Activated CD8-positive, alpha-beta T cell treated with anti-CD3 and anti-CD28 coated beads for 36 hours (primary cell): ENCODE data around the gene ACTMAP. TPM values are rescaled to one million over a fixed set of nuclear protein-coding genes. Genes with fewer than 3 reads are reported as not detected.

ENCODE experiments used
- ATAC-seq: fragments of 200-7000 bp; cut with Tn5 transposase; one replicate; pipeline ENCODE4 v1.10.0; 2021; ENCODE audit warnings: mild to moderate bottlenecking, moderate library complexity
- CTCF ChIA-PET: fragments of 350-600 bp; sonication (Branson Sonifier 250); formaldehyde crosslinking; loops from one replicate; lab custom pipeline; 2021; ENCODE audit warnings: antibody characterized with exemption; lab: Charles Lee
- POLR2A ChIA-PET: fragments of 350-600 bp; sonication (Branson Sonifier 250); formaldehyde crosslinking; loops from one replicate; lab custom pipeline; 2021; ENCODE audit warnings: antibody characterized with exemption; lab: Charles Lee
- DNase-seq: peaks from one replicate; pipeline ENCODE4 v3.0.0-alpha.2; 2020
- H3K27ac Mint-ChIP-seq: one replicate; pipeline ENCODE4 v1.8.0; 2021; ENCODE audit warnings: mild to moderate bottlenecking, mixed read lengths
- H3K27me3 Mint-ChIP-seq: one replicate; pipeline ENCODE4 v1.8.0; 2021; ENCODE audit warnings: mixed read lengths
- H3K36me3 Mint-ChIP-seq: one replicate; pipeline ENCODE4 v1.8.0; 2021; ENCODE audit warnings: low read depth, mixed read lengths
- H3K4me1 Mint-ChIP-seq: one replicate; pipeline ENCODE4 v1.8.0; 2021; ENCODE audit warnings: low read depth, mixed read lengths
- H3K4me3 Mint-ChIP-seq: one replicate; pipeline ENCODE4 v1.8.0; 2021; ENCODE audit warnings: mild to moderate bottlenecking, moderate library complexity, mixed read lengths
- H3K9me3 Mint-ChIP-seq: one replicate; pipeline ENCODE4 v1.8.0; 2021; ENCODE audit warnings: mixed read lengths
- intact Hi-C: fragments of 100-400 bp; cut with micrococcal nuclease; formaldehyde crosslinking; loops from one replicate; pipeline ENCODE4 v1.10.0; 2022
- total RNA-seq, 2 experiments: library from RNA; stranded (reverse); gene quantifications; one replicate each; pipeline ENCODE4 v1.2.3, GENCODE V29; 2021
- TF ChIP-seq, protein P1 (sequence below): fragments of 200-600 bp; IDR thresholded peaks from one replicate; pipeline ENCODE4 v1.8.0; 2022; ENCODE audit warnings: antibody characterized with exemption, mild to moderate bottlenecking

ACTMAP gene
- total RNA-seq, 2 experiments from 2014 or later: 12.8 to 14.2 TPM

DNA sequence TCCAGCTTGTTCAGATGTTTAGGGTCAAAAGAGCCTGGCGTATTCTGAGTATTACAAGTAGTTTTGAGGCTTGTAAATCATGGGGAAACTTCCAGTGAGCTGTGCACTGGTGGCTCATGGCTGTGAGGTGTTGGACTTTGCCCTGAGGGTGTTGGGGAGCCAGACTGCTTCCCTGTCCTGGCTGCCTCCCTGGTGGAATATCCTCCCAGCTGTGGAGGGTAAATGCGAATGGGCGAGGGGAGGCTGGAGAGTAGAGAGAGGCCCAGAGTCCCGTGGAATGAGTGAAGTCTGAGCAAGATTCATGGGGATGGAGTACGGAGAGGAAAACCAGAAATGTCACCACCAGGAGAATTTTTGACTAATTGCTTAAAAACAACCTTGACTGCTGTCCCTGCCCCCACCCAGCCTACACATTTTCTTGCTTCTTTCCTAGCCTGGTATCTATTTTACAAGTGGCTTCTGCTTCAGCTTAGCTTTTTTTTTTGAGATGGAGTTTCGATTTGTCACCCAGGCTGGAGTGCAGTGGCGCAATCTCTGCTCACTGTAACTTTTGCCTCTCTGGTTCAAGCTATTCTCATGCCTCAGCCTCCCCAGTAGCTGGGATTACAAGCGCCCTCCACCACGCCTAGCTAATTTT, 4.5 kb upstream of the ACTMAP start:
- peak overlapping the region; percentile 81 for H3K4me3 Mint-ChIP-seq
- no peaks in the 10 kb centered on the region for H3K9me3 Mint-ChIP-seq
- peaks cover 49% of the 10 kb centered on the region for H3K4me1 Mint-ChIP-seq
- no peaks in the 10 kb centered on the region for H3K27me3 Mint-ChIP-seq
- TF ChIP-seq, protein P1, sequence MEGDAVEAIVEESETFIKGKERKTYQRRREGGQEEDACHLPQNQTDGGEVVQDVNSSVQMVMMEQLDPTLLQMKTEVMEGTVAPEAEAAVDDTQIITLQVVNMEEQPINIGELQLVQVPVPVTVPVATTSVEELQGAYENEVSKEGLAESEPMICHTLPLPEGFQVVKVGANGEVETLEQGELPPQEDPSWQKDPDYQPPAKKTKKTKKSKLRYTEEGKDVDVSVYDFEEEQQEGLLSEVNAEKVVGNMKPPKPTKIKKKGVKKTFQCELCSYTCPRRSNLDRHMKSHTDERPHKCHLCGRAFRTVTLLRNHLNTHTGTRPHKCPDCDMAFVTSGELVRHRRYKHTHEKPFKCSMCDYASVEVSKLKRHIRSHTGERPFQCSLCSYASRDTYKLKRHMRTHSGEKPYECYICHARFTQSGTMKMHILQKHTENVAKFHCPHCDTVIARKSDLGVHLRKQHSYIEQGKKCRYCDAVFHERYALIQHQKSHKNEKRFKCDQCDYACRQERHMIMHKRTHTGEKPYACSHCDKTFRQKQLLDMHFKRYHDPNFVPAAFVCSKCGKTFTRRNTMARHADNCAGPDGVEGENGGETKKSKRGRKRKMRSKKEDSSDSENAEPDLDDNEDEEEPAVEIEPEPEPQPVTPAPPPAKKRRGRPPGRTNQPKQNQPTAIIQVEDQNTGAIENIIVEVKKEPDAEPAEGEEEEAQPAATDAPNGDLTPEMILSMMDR: no peak
- ATAC-seq (no peak), DNase-seq (peak; percentile 89)
- intact Hi-C loops: loop anchor here (5.0 kb wide), 2 partner anchors 37 to 48 kb away; partner anchors contain the start of genes COQ8B and ITPKC
- POLR2A ChIA-PET: interaction anchor here (0.6 to 4.0 kb wide), 8 partner anchors 8 to 91 kb away, joined by 3 to 22 read pairs (median 6); partner anchors contain the start of genes COQ8B, MIA and RAB4B
- CTCF ChIA-PET: interaction anchor here (1.4 to 5.7 kb wide), 4 partner anchors 11 to 65 kb away, joined by 3 to 36 read pairs (median 11); partner anchors contain the start of gene RAB4B
- H3K27ac Mint-ChIP-seq: peak overlapping the region; percentile 92
- H3K36me3 Mint-ChIP-seq: peaks cover 73% of the 10 kb centered on the region

DNA sequence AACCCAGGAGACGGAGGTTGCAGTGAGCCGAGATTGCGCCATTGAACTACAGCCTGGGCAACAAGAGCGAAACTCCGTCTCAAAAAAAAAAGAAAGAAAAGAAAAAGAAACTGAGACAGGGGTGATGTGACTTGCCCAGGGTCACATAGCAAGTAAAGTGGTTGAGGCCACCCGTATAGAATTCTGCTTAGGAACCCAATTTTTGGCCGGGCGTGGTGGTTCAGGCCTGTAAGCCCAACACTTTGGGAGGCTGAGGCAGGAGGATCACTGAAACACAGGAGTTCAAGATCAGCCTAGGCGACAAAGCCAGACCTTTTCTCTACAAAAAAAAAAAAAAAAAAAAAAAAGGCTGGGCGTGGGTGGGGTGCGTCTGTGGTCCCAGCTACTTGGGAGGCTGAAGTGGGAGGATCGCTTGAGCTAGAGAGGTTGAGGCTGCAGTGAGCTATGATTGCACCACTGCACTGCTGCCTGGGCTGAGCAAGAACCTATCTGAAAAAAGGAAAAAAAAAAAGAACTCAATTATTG, 2.0 kb upstream of the ACTMAP start:
- intact Hi-C loops: loop anchor here (5.0 kb wide), 2 partner anchors 35 to 50 kb away; partner anchors contain the start of genes COQ8B and ITPKC
- TF ChIP-seq, protein P1: no peak
- peak; percentile 64 for DNase-seq
- no peak for ATAC-seq
- Mint-ChIP-seq H3K9me3 (no peaks in the 10 kb centered on the region), H3K4me1 (peaks cover 47% of the 10 kb centered on the region), H3K4me3 (peak overlapping the region; percentile 94), H3K27me3 (no peaks in the 10 kb centered on the region), H3K27ac (peak overlapping the region; percentile 99), H3K36me3 (peaks cover 57% of the 10 kb centered on the region)
- POLR2A ChIA-PET: interaction anchor here (0.7 to 4.0 kb wide), 11 partner anchors 8 to 511 kb away, joined by 3 to 22 read pairs (median 6); partner anchors contain the start of genes COQ8B, EGLN2, ITPKC and MIA
- CTCF ChIA-PET: interaction anchor here (1.2 to 5.7 kb wide), 5 partner anchors 25 to 89 kb away, joined by 3 to 36 read pairs (median 4); partner anchors contain the start of genes EGLN2 and RAB4B

DNA sequence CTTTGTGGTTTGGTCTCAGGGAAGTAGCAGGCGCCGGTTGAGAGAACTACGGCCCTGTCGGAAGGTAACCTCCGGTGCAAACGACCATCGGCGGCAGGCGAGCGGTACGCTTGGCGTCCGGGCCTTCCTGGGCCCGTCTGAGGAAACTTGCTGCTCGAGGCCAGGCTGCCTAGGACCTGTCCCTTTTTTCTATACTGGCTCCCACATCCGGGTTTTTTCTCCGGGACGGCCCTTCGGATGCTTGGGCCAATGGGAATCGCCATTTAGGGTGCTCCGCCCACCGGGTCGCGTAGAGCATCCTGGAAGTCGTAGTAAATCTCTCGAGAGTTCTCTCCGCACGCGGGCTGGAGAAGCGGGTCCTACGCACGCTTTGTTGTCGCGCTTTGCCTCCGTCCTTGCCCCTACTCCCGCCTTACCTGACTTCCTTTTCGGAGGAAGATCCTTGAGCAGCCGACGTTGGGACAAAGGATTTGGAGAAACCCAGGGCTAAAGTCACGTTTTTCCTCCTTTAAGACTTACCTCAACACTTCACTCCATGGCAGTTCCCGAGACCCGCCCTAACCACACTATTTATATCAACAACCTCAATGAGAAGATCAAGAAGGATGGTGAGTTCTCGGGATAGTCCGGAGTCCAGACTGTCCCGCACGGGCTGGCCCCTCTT, 729 bp upstream of the ACTMAP start, which contains the start of gene SNRPA:
Gene SNRPA, plus strand, starts transcription at position 330 of the 664 bp plus-strand sequence. Its CDS starts 206 bp downstream, at position 536.
- Mint-ChIP-seq H3K4me1 (peaks cover 35% of the 10 kb centered on the region), H3K36me3 (peaks cover 46% of the 10 kb centered on the region), H3K9me3 (no peaks in the 10 kb centered on the region), H3K27ac (peak within 1 kb of the TSS; percentile 99), H3K4me3 (peak within 1 kb of the TSS; percentile 94), H3K27me3 (no peaks in the 10 kb centered on the region)
- TF ChIP-seq, protein P1: no peak
- ChIA-PET POLR2A (interaction anchor here (0.8 to 2.4 kb wide), 10 partner anchors 27 to 513 kb away, joined by 3 to 14 read pairs (median 4); partner anchors contain the start of genes COQ8B, EGLN2, HNRNPUL1 and ITPKC), CTCF (interaction anchor here (0.7 to 5.7 kb wide), 7 partner anchors 27 to 116 kb away, joined by 3 to 36 read pairs (median 7); partner anchors contain the start of gene RAB4B)
- intact Hi-C loops: loop anchor here (5.0 kb wide), 2 partner anchors 34 to 51 kb away; partner anchors contain the start of genes COQ8B and ITPKC
- DNase-seq (peak; percentile 99), ATAC-seq (peak; percentile 69)

DNA sequence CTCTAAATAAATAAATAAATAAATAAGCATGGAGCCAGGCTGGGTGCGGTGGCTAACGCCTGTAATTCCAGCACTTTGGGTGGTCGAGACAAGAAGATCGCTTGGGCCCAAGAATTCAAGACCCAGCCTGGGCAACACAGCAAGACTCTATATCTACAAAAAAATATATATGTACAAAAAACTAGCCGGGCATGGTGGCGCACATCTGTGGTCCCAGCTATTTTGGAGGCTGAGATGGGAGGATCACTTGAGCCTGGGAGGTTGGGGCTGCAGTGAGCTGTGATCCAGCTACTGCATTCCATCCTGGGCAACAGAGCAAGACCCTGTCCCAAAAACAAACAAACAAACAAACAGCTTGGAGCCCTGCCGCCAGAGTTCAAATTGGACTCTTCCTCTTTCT, 2.7 kb downstream of the ACTMAP start:
- Mint-ChIP-seq H3K27me3 (no peaks in the 10 kb centered on the region), H3K4me3 (no peak overlapping the region), H3K9me3 (no peaks in the 10 kb centered on the region), H3K27ac (no peak overlapping the region), H3K4me1 (peaks cover 16% of the 10 kb centered on the region), H3K36me3 (peaks cover 21% of the 10 kb centered on the region)
- intact Hi-C loops: no loop called here
- ChIA-PET POLR2A (interaction anchor here (1.2 kb wide), 1 partner anchor 31 kb away, joined by 3 read pairs; the partner anchor contains the start of gene RAB4B), CTCF (interaction anchor here (1.6 to 2.0 kb wide), 4 partner anchors 60 to 113 kb away, joined by 5 to 7 read pairs (median 5); no protein-coding TSS in a partner anchor)
- DNase-seq (no peak), ATAC-seq (no peak)
- TF ChIP-seq, protein P1: no peak
